ENCODE data around the gene DICER1.

DICER1 gene

DNA sequence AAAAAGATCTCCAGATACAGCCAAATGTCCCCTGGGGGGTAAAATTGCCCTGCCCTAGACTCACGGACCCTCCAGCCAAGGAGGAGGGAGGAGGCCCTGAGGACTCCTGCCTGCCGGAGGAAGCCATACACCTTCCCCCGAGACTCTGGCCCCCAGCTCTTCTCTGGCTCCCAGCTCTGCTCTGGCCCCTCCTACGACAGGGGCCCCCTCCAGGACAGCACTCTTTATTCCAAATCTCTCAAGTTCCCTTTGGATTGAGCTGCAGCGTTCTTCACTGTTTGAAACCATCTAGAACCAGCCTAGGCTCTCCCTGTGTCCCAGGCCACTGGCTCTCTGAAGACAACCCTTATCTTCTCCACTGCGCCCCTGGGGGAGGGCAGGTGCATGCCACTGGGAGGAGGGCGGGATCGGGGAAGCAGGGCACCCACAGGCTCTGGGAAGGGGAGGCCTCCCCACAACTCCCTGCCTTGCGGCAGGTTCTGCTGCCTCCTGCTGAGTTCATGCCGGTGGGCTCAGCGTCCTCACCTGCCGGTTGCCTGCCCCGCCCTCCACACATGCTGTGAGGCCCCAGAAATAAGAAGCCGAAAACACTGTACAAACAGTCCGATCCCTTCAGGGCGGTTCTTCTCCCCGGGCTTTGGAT lies 112.7 kb downstream of the DICER1 start:
- Histone ChIP-seq H3K9me3 (ENCODE audit: control insufficient read depth, insufficient read depth, low read length) (no peaks in the 10 kb centered on the region), H3F3A (ENCODE audit: control insufficient read depth, insufficient read depth) (no peaks in the 10 kb centered on the region)
- TF ChIP-seq, protein P1, sequence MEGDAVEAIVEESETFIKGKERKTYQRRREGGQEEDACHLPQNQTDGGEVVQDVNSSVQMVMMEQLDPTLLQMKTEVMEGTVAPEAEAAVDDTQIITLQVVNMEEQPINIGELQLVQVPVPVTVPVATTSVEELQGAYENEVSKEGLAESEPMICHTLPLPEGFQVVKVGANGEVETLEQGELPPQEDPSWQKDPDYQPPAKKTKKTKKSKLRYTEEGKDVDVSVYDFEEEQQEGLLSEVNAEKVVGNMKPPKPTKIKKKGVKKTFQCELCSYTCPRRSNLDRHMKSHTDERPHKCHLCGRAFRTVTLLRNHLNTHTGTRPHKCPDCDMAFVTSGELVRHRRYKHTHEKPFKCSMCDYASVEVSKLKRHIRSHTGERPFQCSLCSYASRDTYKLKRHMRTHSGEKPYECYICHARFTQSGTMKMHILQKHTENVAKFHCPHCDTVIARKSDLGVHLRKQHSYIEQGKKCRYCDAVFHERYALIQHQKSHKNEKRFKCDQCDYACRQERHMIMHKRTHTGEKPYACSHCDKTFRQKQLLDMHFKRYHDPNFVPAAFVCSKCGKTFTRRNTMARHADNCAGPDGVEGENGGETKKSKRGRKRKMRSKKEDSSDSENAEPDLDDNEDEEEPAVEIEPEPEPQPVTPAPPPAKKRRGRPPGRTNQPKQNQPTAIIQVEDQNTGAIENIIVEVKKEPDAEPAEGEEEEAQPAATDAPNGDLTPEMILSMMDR (IDR thresholded peaks at IDR 0.05; ENCODE audit: low read depth, low read length, poor library complexity, severe bottlenecking), result no peak
- no peak for TF ChIP-seq EZH2phosphoT487 (IDR thresholded peaks at IDR 0.05; ENCODE audit: borderline replicate concordance, low read length)

DNA sequence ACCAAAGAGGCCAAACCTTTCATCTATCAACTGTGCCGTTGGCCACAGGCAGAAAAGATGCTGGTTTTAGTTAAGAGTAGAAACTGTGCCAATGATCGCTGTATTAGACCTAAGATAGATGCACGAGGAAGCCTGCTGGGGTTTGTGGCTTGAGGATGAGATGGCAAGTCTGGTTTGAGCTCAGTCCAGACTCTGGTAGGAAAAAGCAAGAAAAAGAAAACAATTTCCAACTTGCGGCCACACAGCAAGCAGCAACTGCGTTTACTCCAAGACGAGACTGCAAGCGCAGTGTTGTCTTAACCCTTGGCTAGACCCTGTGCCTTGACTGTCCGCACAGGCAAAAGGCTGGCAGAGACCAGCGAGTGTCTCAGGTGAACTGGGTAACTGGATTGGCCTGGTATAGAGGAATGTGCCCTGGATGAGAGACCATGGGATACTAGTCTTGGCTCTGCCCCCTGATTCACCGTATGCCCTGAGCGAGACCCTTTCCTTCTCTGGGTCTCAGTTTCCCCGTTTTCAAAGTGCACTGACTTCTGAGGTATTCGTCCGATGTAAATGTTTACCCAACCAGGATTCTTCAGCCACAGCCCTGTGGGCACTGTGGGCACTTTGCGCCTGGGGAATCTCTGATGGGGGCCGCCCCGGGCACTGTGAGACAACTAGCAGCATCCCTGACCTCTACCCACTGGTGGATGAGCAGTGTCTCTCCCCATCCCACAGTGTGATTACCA lies 113.4 kb downstream of the DICER1 start:
- no peaks in the 10 kb centered on the region for H3K79me2 ChIP-seq (ENCODE audit: control insufficient read depth, low read length)
- no peaks in the 10 kb centered on the region for H3K9me2 ChIP-seq (replicated peaks; ENCODE audit: control insufficient read depth, low read length)
- H3K4me2 ChIP-seq (ENCODE audit: low read length), result no peak overlapping the region
- no peaks in the 10 kb centered on the region for H3K36me3 ChIP-seq (ENCODE audit: control insufficient read depth, low read length)
- H3K27me3 ChIP-seq (ENCODE audit: control insufficient read depth, low read length), result no peaks in the 10 kb centered on the region
- no peaks in the 10 kb centered on the region for H3K9me3 ChIP-seq (ENCODE audit: control insufficient read depth, insufficient read depth, low read length)
- H3F3A ChIP-seq (ENCODE audit: control insufficient read depth, insufficient read depth), result no peaks in the 10 kb centered on the region
- H3K4me1 ChIP-seq (ENCODE audit: control insufficient read depth, low read length), result peaks cover 4% of the 10 kb centered on the region; the same call in 1 of the 2 replicates
- H4K20me1 ChIP-seq (ENCODE audit: control insufficient read depth, insufficient read depth, low read depth, low read length), result no peaks in the 10 kb centered on the region
- no peak overlapping the region for H3K27ac ChIP-seq (ENCODE audit: low read depth, low read length)
- H3K4me3 ChIP-seq (ENCODE audit: low read length), result no peak overlapping the region
- no peak for TF ChIP-seq EZH2phosphoT487 (IDR thresholded peaks at IDR 0.05; ENCODE audit: borderline replicate concordance, low read length)

More for the DNA sequence above, 112.7 kb downstream of the DICER1 start:
- Histone ChIP-seq H4K20me1 (ENCODE audit: control insufficient read depth, insufficient read depth, low read depth, low read length) (no peaks in the 10 kb centered on the region), H3K4me3 (ENCODE audit: low read length) (no peak overlapping the region), H3K9me2 (replicated peaks; ENCODE audit: control insufficient read depth, low read length) (no peaks in the 10 kb centered on the region), H3K36me3 (ENCODE audit: control insufficient read depth, low read length) (no peaks in the 10 kb centered on the region), H3K4me1 (ENCODE audit: control insufficient read depth, low read length) (peaks cover 5% of the 10 kb centered on the region; the same call in 1 of the 2 replicates), H3K4me2 (ENCODE audit: low read length) (no peak overlapping the region), H3K27ac (ENCODE audit: low read depth, low read length) (no peak overlapping the region), H3K27me3 (ENCODE audit: control insufficient read depth, low read length) (no peaks in the 10 kb centered on the region), H3K79me2 (ENCODE audit: control insufficient read depth, low read length) (no peaks in the 10 kb centered on the region)

DNA sequence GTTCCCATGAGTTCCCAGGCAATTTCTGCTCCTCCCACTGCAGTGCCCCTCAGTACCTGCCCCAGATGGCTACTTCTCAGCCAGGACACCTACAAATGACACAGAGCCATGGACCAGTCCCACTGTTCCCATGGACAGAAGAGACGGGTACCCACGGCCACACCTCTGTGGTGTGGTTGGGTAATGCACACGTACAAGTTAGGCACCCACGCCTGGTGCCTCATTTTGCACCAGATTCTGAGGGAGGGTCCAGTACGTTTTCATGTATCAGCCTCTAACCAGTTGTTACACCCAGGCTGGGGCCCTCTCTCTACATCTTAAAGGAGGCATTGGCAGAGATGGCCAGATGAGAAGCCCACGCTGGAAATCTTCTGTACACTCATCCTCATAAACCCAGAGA lies 114.0 kb downstream of the DICER1 start:
- no peaks in the 10 kb centered on the region for H3K27me3 ChIP-seq (ENCODE audit: control insufficient read depth, low read length)
- no peaks in the 10 kb centered on the region for H3F3A ChIP-seq (ENCODE audit: control insufficient read depth, insufficient read depth)
- no peaks in the 10 kb centered on the region for H3K9me2 ChIP-seq (replicated peaks; ENCODE audit: control insufficient read depth, low read length)
- no peaks in the 10 kb centered on the region for H3K36me3 ChIP-seq (ENCODE audit: control insufficient read depth, low read length)
- H3K4me2 ChIP-seq (ENCODE audit: low read length), result no peak overlapping the region
- H3K27ac ChIP-seq (ENCODE audit: low read depth, low read length), result no peak overlapping the region
- no peaks in the 10 kb centered on the region for H3K9me3 ChIP-seq (ENCODE audit: control insufficient read depth, insufficient read depth, low read length)
- no peaks in the 10 kb centered on the region for H3K79me2 ChIP-seq (ENCODE audit: control insufficient read depth, low read length)
- H4K20me1 ChIP-seq (ENCODE audit: control insufficient read depth, insufficient read depth, low read depth, low read length), result no peaks in the 10 kb centered on the region
- H3K4me1 ChIP-seq (ENCODE audit: control insufficient read depth, low read length), result peaks cover 1% of the 10 kb centered on the region; the same call in 1 of the 2 replicates
- no peak for TF ChIP-seq EZH2phosphoT487 (IDR thresholded peaks at IDR 0.05; ENCODE audit: borderline replicate concordance, low read length)
- TF ChIP-seq, protein P1 (IDR thresholded peaks at IDR 0.05; ENCODE audit: low read depth, low read length, poor library complexity, severe bottlenecking), result no peak
- no peak overlapping the region for H3K4me3 ChIP-seq (ENCODE audit: low read length)

DNA sequence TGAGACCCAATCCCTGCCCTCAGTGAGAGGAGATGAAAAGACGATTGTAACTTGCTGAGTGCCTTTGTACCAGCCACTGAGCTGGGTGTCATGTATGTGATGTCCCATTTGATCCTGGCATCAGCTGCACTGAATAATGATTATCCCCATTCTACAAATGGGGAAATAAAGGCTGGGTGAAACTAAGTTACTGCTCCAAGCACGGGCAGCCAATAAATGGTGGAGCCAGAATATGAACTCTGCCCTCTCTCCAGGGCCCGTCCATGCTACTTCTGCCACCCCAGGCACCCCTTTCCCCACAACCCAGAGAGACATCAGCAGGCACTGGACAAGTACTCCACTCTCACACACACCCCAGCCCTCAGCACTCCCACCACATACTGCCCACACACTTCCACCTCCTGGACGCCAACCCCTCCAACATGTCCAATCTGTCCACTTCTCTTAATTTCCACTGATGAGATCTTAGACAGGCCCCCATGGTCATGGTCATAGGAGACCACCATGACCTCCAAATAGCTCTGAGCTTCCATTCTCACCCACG lies 115.8 kb downstream of the DICER1 start:
- Histone ChIP-seq H3K79me2 (ENCODE audit: control insufficient read depth, low read length) (no peaks in the 10 kb centered on the region), H3K9me3 (ENCODE audit: control insufficient read depth, insufficient read depth, low read length) (no peaks in the 10 kb centered on the region), H4K20me1 (ENCODE audit: control insufficient read depth, insufficient read depth, low read depth, low read length) (no peaks in the 10 kb centered on the region), H3K36me3 (ENCODE audit: control insufficient read depth, low read length) (no peaks in the 10 kb centered on the region), H3K4me2 (ENCODE audit: low read length) (no peak overlapping the region), H3K27me3 (ENCODE audit: control insufficient read depth, low read length) (no peaks in the 10 kb centered on the region), H3K9me2 (replicated peaks; ENCODE audit: control insufficient read depth, low read length) (no peaks in the 10 kb centered on the region), H3K4me3 (ENCODE audit: low read length) (no peak overlapping the region), H3K4me1 (ENCODE audit: control insufficient read depth, low read length) (peaks cover 19% of the 10 kb centered on the region), H3F3A (ENCODE audit: control insufficient read depth, insufficient read depth) (no peaks in the 10 kb centered on the region), H3K27ac (ENCODE audit: low read depth, low read length) (no peak overlapping the region)
- TF ChIP-seq, protein P1 (IDR thresholded peaks at IDR 0.05; ENCODE audit: low read depth, low read length, poor library complexity, severe bottlenecking), result no peak
- no peak for TF ChIP-seq EZH2phosphoT487 (IDR thresholded peaks at IDR 0.05; ENCODE audit: borderline replicate concordance, low read length)

All from DOHH2 (cell line).